ENCODE measurements around the gene CHRNB2. TPM values are rescaled to one million over a fixed set of nuclear protein-coding genes. Genes with fewer than 3 reads are reported as not detected.

CHRNB2 gene
- total RNA-seq, 4 donors from 2014 or later: not detected

GRCh38 chr1:154559466-154560044 is 8.0 kb upstream of the CHRNB2 start:
- Histone ChIP-seq H3K36me3 (peaks cover 0 to 14% of the 10 kb centered on the region in 2 donors), H3K27me3 (no peaks in the 10 kb centered on the region), H3K4me3 (peak overlapping the region; percentile 62 to 83 (median 76)), H3K4me1 (peaks cover 22 to 25% of the 10 kb centered on the region in 2 donors), H3K9me3 (no peaks in the 10 kb centered on the region), H3K27ac (peak overlapping the region; percentile 94 to 98 (median 97))
- TF ChIP-seq CTCF (IDR thresholded peaks at IDR 0.05 in 4 of 5, conservative IDR thresholded peaks at IDR 0.05 in 1 of 5) (peak; percentile 92 to 96 (median 95)), POLR2A (IDR thresholded peaks at IDR 0.05) (no peak)
- peak; percentile 80 to 90 for DNase-seq
- ATAC-seq: peak; percentile 78 to 80
- in situ Hi-C loops (cut with MboI; ENCODE audit: low sequenced_read_pairs in 4 of 4): loop anchor here in 2 of 4 donors (10.0 to 25.0 kb wide), 2 partner anchors 203 to 325 kb away; no protein-coding TSS in a partner anchor
- intact Hi-C loops (cut with DNase I; ENCODE audit: low total_unique reads): loop anchor here (1.0 to 10.0 kb wide), 11 partner anchors 49 to 578 kb away; partner anchors contain the start of genes ADAM15, ADAR, KCNN3 and PMVK

GRCh38 chr1:154565876-154566275 is 1.7 kb upstream of the CHRNB2 start:
- intact Hi-C loops (cut with DNase I; ENCODE audit: low total_unique reads): loop anchor here (10.0 kb wide), 1 partner anchor 179 kb away; no protein-coding TSS in a partner anchor
- ATAC-seq: no peak

GRCh38 chr1:154568157-154568815 is 708 bp downstream of the CHRNB2 start:
- Histone ChIP-seq H3K9me3 (no peaks in the 10 kb centered on the region), H3K36me3 (no peaks in the 10 kb centered on the region), H3K4me1 (peaks cover 4% of the 10 kb centered on the region in 2 donors), H3K4me3 (peak overlapping the region in 1 of 4 donors; percentile 6), H3K27ac (no peak overlapping the region), H3K27me3 (no peaks in the 10 kb centered on the region)
- ATAC-seq (peak in 1 of 2 donors; percentile 12), DNase-seq (no peak)
- no peak for TF ChIP-seq POLR2A (IDR thresholded peaks at IDR 0.05)
- TF ChIP-seq CTCF (IDR thresholded peaks at IDR 0.05 in 4 of 5, conservative IDR thresholded peaks at IDR 0.05 in 1 of 5): no peak
- in situ Hi-C loops (cut with MboI; ENCODE audit: low sequenced_read_pairs in 4 of 4): loop anchor here in 2 of 4 donors (10.0 to 25.0 kb wide), 2 partner anchors 194 to 317 kb away; no protein-coding TSS in a partner anchor
- intact Hi-C loops (cut with DNase I; ENCODE audit: low total_unique reads): loop anchor here (10.0 kb wide), 1 partner anchor 177 kb away; no protein-coding TSS in a partner anchor

More at GRCh38 chr1:154565876-154566275, 1.7 kb upstream of the CHRNB2 start:
- TF ChIP-seq POLR2A (IDR thresholded peaks at IDR 0.05) (no peak), CTCF (IDR thresholded peaks at IDR 0.05 in 4 of 5, conservative IDR thresholded peaks at IDR 0.05 in 1 of 5) (no peak)
- DNase-seq: no peak
- Histone ChIP-seq H3K9me3 (no peaks in the 10 kb centered on the region), H3K36me3 (no peaks in the 10 kb centered on the region), H3K27ac (no peak overlapping the region), H3K27me3 (no peaks in the 10 kb centered on the region), H3K4me1 (peaks cover 4% of the 10 kb centered on the region in 2 donors), H3K4me3 (no peak overlapping the region)
- in situ Hi-C loops (cut with MboI; ENCODE audit: low sequenced_read_pairs in 4 of 4): loop anchor here in 2 of 4 donors (10.0 to 25.0 kb wide), 2 partner anchors 196 to 319 kb away; no protein-coding TSS in a partner anchor

- no peak overlapping the region for H3K4me3 ChIP-seq
- no peaks in the 10 kb centered on the region for H3K27me3 ChIP-seq
- TF ChIP-seq CTCF (IDR thresholded peaks at IDR 0.05 in 4 of 5, conservative IDR thresholded peaks at IDR 0.05 in 1 of 5) (no peak), POLR2A (IDR thresholded peaks at IDR 0.05) (no peak)
- H3K4me1 ChIP-seq: peaks cover 4% of the 10 kb centered on the region in 2 donors
- H3K9me3 ChIP-seq: no peaks in the 10 kb centered on the region
- in situ Hi-C loops (cut with MboI; ENCODE audit: low sequenced_read_pairs in 4 of 4) (loop anchor here in 2 of 4 donors (10.0 to 25.0 kb wide), 2 partner anchors 191 to 313 kb away; no protein-coding TSS in a partner anchor), intact Hi-C loops (cut with DNase I; ENCODE audit: low total_unique reads) (no loop called here)
- DNase-seq (no peak), ATAC-seq (no peak)
- H3K36me3 ChIP-seq: no peaks in the 10 kb centered on the region
- H3K27ac ChIP-seq: no peak overlapping the region
Observed at GRCh38 chr1:154571244-154571963, 3.8 kb downstream of the CHRNB2 start.

Measured in gastrocnemius medialis (tissue), 4 donors.